ENCODE results near the gene KCNIP4. TPM values are rescaled to one million over a fixed set of nuclear protein-coding genes. Genes with fewer than 3 reads are reported as not detected.

KCNIP4 gene
- total and polyA plus RNA-seq, 10 of the 15 experiments (the other 5 are each of a cell fraction or from before 2014, with no cell fraction given): 0.03 to 0.23 (median 0.13) TPM; not detected in 7

- no peak overlapping the region for H3K9ac ChIP-seq (ENCODE audit: control insufficient read depth, insufficient read depth, low read length)
- H3K27me3 ChIP-seq (replicated peaks in 1 of 2; ENCODE audit: control insufficient read depth in 2 of 2, insufficient read depth in 2 of 2, low read length in 1 of 2): no peaks in the 10 kb centered on the region
- H3K79me2 ChIP-seq (ENCODE audit: control insufficient read depth, insufficient read depth, low read length): no peaks in the 10 kb centered on the region
- SMC1A ChIA-PET (ENCODE audit: uncharacterized antibody, unreplicated experiment): no interaction called here
- DNase-seq (ENCODE audit: low read depth, low spot score) (no peak), FAIRE-seq (no peak), ATAC-seq (no peak)
- no peak overlapping the region for H3K4me2 ChIP-seq (ENCODE audit: control insufficient read depth, insufficient read depth)
- H2AFZ ChIP-seq (ENCODE audit: control insufficient read depth, low read depth, low read length): no peak overlapping the region
- intact Hi-C loops (cut with micrococcal nuclease; ENCODE audit: unreplicated experiment): no loop called here
- no peak overlapping the region for H3K27ac ChIP-seq (ENCODE audit: control insufficient read depth, insufficient read depth)
- 0% methylated on average over 3 of the region's 3 CpGs for WGBS (ENCODE audit: insufficient coverage, insufficient replicate concordance, low lambda C conversion rate, missing lambda C conversion rate)
- no peaks in the 10 kb centered on the region for H3K36me3 ChIP-seq (ENCODE audit: control insufficient read depth in 2 of 2, insufficient read depth in 2 of 2, low read length in 1 of 2)
- H3K4me1 ChIP-seq (ENCODE audit: control insufficient read depth, insufficient read depth, low read length): no peaks in the 10 kb centered on the region
- TF ChIP-seq ESRRA (IDR thresholded peaks at IDR 0.05; ENCODE audit: low read length) (no peak), SMC3 (IDR thresholded peaks at IDR 0.05; ENCODE audit: borderline replicate concordance, low read length) (no peak), BHLHE40 (IDR thresholded peaks at IDR 0.05; ENCODE audit: borderline replicate concordance in 1 of 2, low read depth in 2 of 2, low read length in 1 of 2) (no peak), MEF2B (IDR thresholded peaks at IDR 0.05; ENCODE audit: partially characterized antibody, poor library complexity, severe bottlenecking) (no peak), DPF2 (IDR thresholded peaks at IDR 0.05) (no peak), NFXL1 (IDR thresholded peaks at IDR 0.05; ENCODE audit: borderline replicate concordance) (no peak), SUPT20H (IDR thresholded peaks at IDR 0.05; ENCODE audit: borderline replicate concordance, control insufficient read depth, low read depth, low read length) (no peak), SREBF2 (IDR thresholded peaks at IDR 0.05; ENCODE audit: low read length) (no peak), SMAD1 (IDR thresholded peaks at IDR 0.05; ENCODE audit: low read depth, partially characterized antibody) (no peak), NFIC (IDR thresholded peaks at IDR 0.05; ENCODE audit: low read depth, low read length) (no peak), SKIL (IDR thresholded peaks at IDR 0.05; ENCODE audit: low read depth, poor library complexity, severe bottlenecking) (no peak), RFX5 (IDR thresholded peaks at IDR 0.05; ENCODE audit: low read depth, low read length) (no peak)
- CTCF ChIA-PET: no interaction called here
- no peak overlapping the region for H3K4me3 ChIP-seq
- BruUV-seq (replicated peaks): no TSS peak
- RAD21 ChIA-PET (ENCODE audit: unreplicated experiment): no interaction called here
- no peaks in the 10 kb centered on the region for H4K20me1 ChIP-seq (ENCODE audit: control insufficient read depth, insufficient read depth)
- in situ Hi-C loops (cut with MboI): no loop called here
- POLR2A ChIA-PET: interaction anchor here (0.6 to 0.7 kb wide), 2 partner anchors 361 to 400 kb away, joined by 3 read pairs; no protein-coding TSS in a partner anchor
- no peaks in the 10 kb centered on the region for H3K9me3 ChIP-seq (replicated peaks; ENCODE audit: control insufficient read depth, insufficient read depth, low read length)
Observed at GRCh38 chr4:21954916-21955315, 6.3 kb upstream of the KCNIP4 start.

Data from GM12878 (cell line).